ACHN (cell line): ENCODE data around the gene OR10A3.
"Not testable (repeated sequence)": the region's sequence is repeated elsewhere in the genome, so short reads cannot be mapped to it uniquely, and the experiment has no call there.

ENCODE experiments used
- DNase-seq: peaks from one replicate; pipeline ENCODE4 v3.0.0-alpha.2; 2015
- in situ Hi-C: cut with HindIII; loops from 2 replicates; pipeline ENCODE4 v1.10.0; 2017; ENCODE audit warnings: low sequenced_read_pairs, low pct_ligation_motif_present, low pct_unique_long_range_greater_than_20kb

Gene OR10A3

GRCh38 chr11:7941608-7942007 lies at the start of gene OR10A3:
Gene OR10A3 (minus strand): TSS chr11:7941708. CDS start chr11:7939520, 2,188 bp downstream.
- in situ Hi-C loops: no loop called here
- no peak for DNase-seq

GRCh38 chr11:7987560-7987883 lies 46.0 kb upstream of the OR10A3 start:
- DNase-seq, in situ Hi-C loops: not testable (repeated sequence)

- in situ Hi-C loops: no loop called here
Observed at GRCh38 chr11:7986768-7987559, 45.5 kb upstream of the OR10A3 start, which contains the start of gene EIF3F. Gene EIF3F (plus strand): TSS chr11:7987337. CDS start chr11:7987353, 16 bp downstream.

GRCh38 chr11:7983832-7984590 lies 42.5 kb upstream of the OR10A3 start:
- in situ Hi-C loops: no loop called here
- no peak for DNase-seq

More at GRCh38 chr11:7986768-7987559, 45.5 kb upstream of the OR10A3 start, which contains the start of gene EIF3F:
- DNase-seq: peak; percentile 99

- DNase-seq: no peak
- in situ Hi-C loops: no loop called here
Observed at GRCh38 chr11:7982582-7983119, 41.1 kb upstream of the OR10A3 start.

DNA sequence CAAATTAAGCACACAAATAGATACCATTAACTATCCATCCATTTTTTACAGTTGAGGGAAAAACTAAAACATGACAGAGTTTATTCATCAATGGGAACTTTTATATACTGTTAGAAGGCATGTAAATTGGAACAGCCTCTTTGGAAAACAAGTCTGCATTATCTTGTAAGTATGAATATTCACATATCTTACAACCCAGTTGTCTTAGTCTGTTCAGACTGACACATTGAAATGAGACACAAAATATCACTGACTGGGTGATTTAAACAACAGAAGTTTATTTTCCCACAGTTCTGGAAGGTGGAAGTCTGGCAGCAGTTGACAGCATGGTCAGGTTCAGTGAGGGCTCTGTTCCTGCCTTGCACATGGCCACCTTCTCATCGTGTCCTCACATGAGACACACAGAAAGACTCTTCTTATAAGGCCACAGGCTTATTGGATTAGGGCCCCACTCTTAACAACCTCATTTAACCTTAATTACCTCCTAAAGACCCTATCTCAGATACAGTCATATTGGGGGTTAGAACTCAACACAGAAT lies 40.2 kb upstream of the OR10A3 start:
- in situ Hi-C loops: no loop called here
- no peak for DNase-seq

GRCh38 chr11:7977232-7977917 lies 35.9 kb upstream of the OR10A3 start:
- in situ Hi-C loops: no loop called here

GRCh38 chr11:7974668-7975067 lies 33.2 kb upstream of the OR10A3 start:
- DNase-seq: no peak
- in situ Hi-C loops: no loop called here

More at GRCh38 chr11:7977232-7977917, 35.9 kb upstream of the OR10A3 start:
- peak; percentile 13 for DNase-seq

- in situ Hi-C loops: no loop called here
- no peak for DNase-seq
Observed at GRCh38 chr11:7973011-7973410, 31.5 kb upstream of the OR10A3 start.

DNA sequence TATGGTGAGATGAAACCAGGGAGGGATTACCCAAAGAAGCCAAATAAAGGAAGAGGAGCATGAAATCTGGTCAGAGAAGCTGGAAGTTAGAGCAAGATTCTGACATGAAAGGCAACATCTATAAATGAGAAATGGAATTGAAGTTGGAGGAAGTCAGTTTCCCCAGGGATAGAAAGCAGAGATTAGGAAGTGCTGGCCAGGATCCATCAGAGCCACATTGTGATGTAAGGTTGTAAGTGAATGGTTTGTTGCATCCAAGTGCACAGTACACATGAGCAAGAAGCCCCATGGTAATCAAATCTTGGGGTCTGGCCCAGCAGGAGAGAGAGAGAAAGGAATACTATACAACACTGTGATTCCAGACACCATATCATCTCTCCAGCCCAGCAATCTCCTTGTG lies 30.3 kb upstream of the OR10A3 start:
- DNase-seq: no peak
- in situ Hi-C loops: no loop called here

- DNase-seq: no peak
- in situ Hi-C loops: no loop called here
Observed at GRCh38 chr11:7969756-7970646, 28.5 kb upstream of the OR10A3 start.

DNA sequence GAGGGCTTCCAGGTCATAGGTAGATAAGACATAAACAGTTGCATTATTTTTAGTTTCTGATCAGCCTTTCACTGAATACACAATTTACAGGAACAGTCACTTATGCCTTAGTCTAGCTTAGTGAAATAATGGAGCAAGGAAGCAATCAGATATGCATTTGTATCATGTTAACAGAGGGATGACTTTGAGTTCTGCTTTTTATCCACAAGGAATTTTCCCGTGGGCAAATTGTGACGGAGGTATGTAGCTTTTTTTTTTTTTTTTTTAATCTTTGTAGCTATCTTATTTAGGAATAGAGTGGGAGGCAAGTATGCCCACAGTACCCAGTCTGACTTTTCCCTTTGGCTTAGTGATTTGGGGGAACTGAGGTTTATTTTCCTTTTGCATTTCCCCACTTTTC lies 27.2 kb upstream of the OR10A3 start:
- DNase-seq: no peak
- in situ Hi-C loops: no loop called here

DNA sequence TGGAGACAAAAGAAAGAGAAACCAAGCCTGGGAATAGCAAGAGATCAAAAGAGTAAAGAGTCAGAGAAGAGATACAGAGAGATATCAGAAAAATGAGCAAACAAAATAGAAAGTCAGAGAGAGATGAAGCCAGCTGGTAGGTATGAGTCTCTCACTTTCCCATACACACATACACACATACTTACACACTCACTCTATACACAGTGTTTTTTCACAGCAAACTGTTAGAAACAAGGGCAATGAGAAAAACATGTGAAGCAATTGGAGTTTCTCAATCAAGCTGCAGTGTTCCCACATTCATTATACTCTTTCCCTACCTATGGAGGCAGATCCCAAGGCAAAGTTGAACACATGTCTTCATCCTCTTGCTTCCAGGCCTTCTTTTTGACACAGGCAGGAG lies 26.3 kb upstream of the OR10A3 start:
- in situ Hi-C loops: no loop called here
- DNase-seq: no peak

DNA sequence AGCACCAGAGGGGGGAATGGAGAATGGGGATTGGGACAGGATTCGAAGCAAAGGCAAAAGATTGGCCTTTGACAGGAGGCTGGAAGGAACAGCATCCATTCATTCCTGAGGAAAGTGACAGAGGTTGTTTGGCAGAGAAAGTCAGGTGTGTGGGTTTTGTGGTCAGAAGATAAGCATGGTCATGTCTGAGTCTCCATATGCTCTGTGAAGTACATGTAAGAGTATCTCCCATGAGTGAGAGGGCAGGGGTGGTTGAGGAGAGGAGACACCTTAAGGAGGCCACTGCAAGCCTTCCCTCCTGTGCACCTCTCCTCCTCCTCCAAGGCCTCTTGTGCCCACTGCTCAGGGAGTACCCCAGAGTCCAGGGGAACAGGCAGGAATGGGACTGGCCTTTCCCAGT lies 25.6 kb upstream of the OR10A3 start:
- no peak for DNase-seq
- in situ Hi-C loops: no loop called here

GRCh38 chr11:7965386-7965785 lies 23.9 kb upstream of the OR10A3 start, which contains the start of gene NLRP10:
Gene NLRP10 (minus strand): TSS chr11:7965447. CDS start chr11:7963495, 1,952 bp downstream.
- no peak for DNase-seq
- in situ Hi-C loops: no loop called here

GRCh38 chr11:7964873-7965272 lies 23.4 kb upstream of the OR10A3 start:
- no peak for DNase-seq
- in situ Hi-C loops: no loop called here

DNA sequence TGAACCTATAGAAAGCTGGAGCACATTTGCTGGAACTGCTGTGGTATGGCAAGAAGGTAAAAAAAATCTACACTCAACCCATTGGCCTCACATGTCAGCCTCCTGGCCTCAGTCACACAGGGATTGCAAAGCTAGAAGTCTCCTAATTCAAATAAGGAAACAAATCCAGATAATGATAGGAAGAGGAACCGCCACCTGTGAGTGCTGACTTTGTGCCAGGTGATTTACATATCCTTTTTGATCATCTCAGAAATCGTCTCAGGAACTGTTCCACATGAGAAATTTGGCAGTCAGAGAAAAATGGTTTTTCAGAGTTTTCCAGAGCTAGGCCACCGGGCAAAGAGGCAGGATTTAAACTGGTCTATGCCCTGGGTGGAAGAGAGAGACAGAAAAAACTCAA lies 22.8 kb upstream of the OR10A3 start:
- in situ Hi-C loops: no loop called here
- no peak for DNase-seq

DNA sequence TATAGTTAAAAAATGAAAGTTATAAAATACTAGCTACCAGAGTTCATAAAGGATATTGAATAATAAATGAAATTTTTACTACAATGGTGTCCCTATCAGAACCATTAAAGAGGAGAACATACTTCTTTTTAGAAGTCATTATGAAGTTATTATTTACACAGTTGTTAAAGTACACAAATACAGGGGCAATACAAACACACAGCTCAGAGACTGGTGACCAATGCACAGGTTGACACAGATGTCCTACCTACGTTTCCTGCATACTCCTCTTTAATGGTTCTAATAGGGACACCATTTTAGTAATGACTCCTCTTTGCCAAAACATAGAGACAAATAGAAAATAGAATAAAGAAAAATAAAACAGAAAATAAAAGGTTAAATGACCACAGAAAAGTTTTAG lies 13.7 kb upstream of the OR10A3 start:
- in situ Hi-C loops: no loop called here

More for the DNA sequence above, 13.7 kb upstream of the OR10A3 start:
- no peak for DNase-seq
